Esophagus squamous epithelium (tissue), 5 donors: ENCODE results near the gene ANKRD23. TPM values are rescaled to one million over a fixed set of nuclear protein-coding genes. Genes with fewer than 3 reads are reported as not detected.

Experiments used
- DNase-seq: peaks from one replicate; lab custom pipeline; 2025; lab: John Stamatoyannopoulos, UW
- H3K27ac ChIP-seq, 4 donors: fragments of 200-600 bp; sonication (generic); one replicate each; pipeline ENCODE4 v1.5.1; 2016 to 2019; ENCODE audit warnings: mild to moderate bottlenecking in 1 of 4
- H3K27me3 ChIP-seq, 4 donors: fragments of 200-600 bp; sonication (generic); 1 replicate in 3 of 4; 2 replicates in 1 of 4; pipeline versions ENCODE4 v1.5.1 to v1.6.0; 2017 to 2021; ENCODE audit warnings: antibody characterized with exemption in 1 of 4
- H3K36me3 ChIP-seq, 3 donors: fragments of 200-600 bp; sonication (generic); one replicate each; pipeline ENCODE4 v1.5.1; 2016 to 2019
- H3K4me1 ChIP-seq, 3 donors: fragments of 200-600 bp; sonication (generic); one replicate each; pipeline ENCODE4 v1.5.1; 2017 to 2019
- H3K4me3 ChIP-seq, 4 donors: fragments of 200-600 bp; sonication (generic); 1 replicate in 3 of 4; 2 replicates in 1 of 4; pipeline ENCODE4 v1.5.1; 2016 to 2019; ENCODE audit warnings: mild to moderate bottlenecking in 2 of 4, moderate library complexity in 1 of 4
- H3K9me3 ChIP-seq, 3 donors: fragments of 200-600 bp; sonication (generic); one replicate each; pipeline ENCODE4 v1.5.1; 2016 to 2019
- POLR2A ChIP-seq, 4 donors: fragments of 450-650 bp; IDR thresholded peaks; one replicate each; pipeline ENCODE4 v1.6.1; 2017; ENCODE audit warnings: antibody characterized with exemption in 4 of 4, mild to moderate bottlenecking in 4 of 4, moderate library complexity in 3 of 4
- WGBS, 2 donors: methylation state at CpG; one replicate each; pipeline ENCODE4 v1.1.5; 2018; 5-methylcytosine and 5-hydroxymethylcytosine counted together
- intact Hi-C: fragments of 100-400 bp; cut with DNase I; formaldehyde crosslinking; loops from one replicate; pipeline ENCODE4 v1.15.0; 2022
- total RNA-seq, 4 donors: library from RNA; depleted of rRNA; stranded (reverse); fragments of >200 nt; gene quantifications; one replicate each; pipeline ENCODE4 v1.1.0, GENCODE V29; 2016
- TF ChIP-seq, protein P1 (sequence below), 6 experiments: fragments of 450-650 bp in 4 of 6; fragments of 200-600 bp in 2 of 6; sonication (generic) in 2 of 6; IDR thresholded peaks; one replicate each; pipeline ENCODE4 v1.5.1; 2016 to 2019; ENCODE audit warnings: antibody characterized with exemption in 6 of 6, mild to moderate bottlenecking in 4 of 6, moderate library complexity in 4 of 6
- donor health status: DM: yes; HTN: yes; CAD: no.

The ANKRD23 gene
- total RNA-seq, 4 donors from 2014 or later, result 1.00 to 3.4 (median 2.1) TPM

- Histone ChIP-seq H3K9me3 (no peaks in the 10 kb centered on the region), H3K27ac (no peak overlapping the region), H3K36me3 (peaks cover 27 to 98% (median 29%) of the 10 kb centered on the region in 3 donors), H3K4me1 (peaks cover 0 to 16% (median 0%) of the 10 kb centered on the region in 3 donors), H3K4me3 (no peak overlapping the region), H3K27me3 (no peaks in the 10 kb centered on the region)
- WGBS, 2 donors, result 65 to 83% methylated on average over 1 to 5 of the region's 5 CpGs
- no peak for DNase-seq
- no peak for TF ChIP-seq POLR2A (IDR thresholded peaks at IDR 0.05)
- TF ChIP-seq, protein P1, sequence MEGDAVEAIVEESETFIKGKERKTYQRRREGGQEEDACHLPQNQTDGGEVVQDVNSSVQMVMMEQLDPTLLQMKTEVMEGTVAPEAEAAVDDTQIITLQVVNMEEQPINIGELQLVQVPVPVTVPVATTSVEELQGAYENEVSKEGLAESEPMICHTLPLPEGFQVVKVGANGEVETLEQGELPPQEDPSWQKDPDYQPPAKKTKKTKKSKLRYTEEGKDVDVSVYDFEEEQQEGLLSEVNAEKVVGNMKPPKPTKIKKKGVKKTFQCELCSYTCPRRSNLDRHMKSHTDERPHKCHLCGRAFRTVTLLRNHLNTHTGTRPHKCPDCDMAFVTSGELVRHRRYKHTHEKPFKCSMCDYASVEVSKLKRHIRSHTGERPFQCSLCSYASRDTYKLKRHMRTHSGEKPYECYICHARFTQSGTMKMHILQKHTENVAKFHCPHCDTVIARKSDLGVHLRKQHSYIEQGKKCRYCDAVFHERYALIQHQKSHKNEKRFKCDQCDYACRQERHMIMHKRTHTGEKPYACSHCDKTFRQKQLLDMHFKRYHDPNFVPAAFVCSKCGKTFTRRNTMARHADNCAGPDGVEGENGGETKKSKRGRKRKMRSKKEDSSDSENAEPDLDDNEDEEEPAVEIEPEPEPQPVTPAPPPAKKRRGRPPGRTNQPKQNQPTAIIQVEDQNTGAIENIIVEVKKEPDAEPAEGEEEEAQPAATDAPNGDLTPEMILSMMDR (IDR thresholded peaks at IDR 0.05), result no peak
- intact Hi-C loops, result no loop called here
Observed at GRCh38 chr2:96830044-96830562, 13.7 kb downstream of the ANKRD23 start.

- intact Hi-C loops, result no loop called here
- Histone ChIP-seq H3K27ac (no peak overlapping the region), H3K4me1 (peaks cover 0 to 20% (median 0%) of the 10 kb centered on the region in 3 donors), H3K9me3 (no peaks in the 10 kb centered on the region), H3K4me3 (no peak overlapping the region), H3K27me3 (no peaks in the 10 kb centered on the region), H3K36me3 (peaks cover 28 to 95% (median 29%) of the 10 kb centered on the region in 3 donors)
- DNase-seq, result no peak
- TF ChIP-seq, protein P1 (IDR thresholded peaks at IDR 0.05), result no peak
- TF ChIP-seq POLR2A (IDR thresholded peaks at IDR 0.05), result no peak
- WGBS, 2 donors, result 91 to 92% methylated on average over 13 of the region's 13 CpGs
Observed at GRCh38 chr2:96828874-96829273, 14.9 kb downstream of the ANKRD23 start.

- Histone ChIP-seq H3K4me1 (peaks cover 0 to 21% (median 0%) of the 10 kb centered on the region in 3 donors), H3K27ac (no peak overlapping the region), H3K9me3 (no peaks in the 10 kb centered on the region), H3K4me3 (no peak overlapping the region), H3K27me3 (no peaks in the 10 kb centered on the region), H3K36me3 (peaks cover 28 to 94% (median 29%) of the 10 kb centered on the region in 3 donors)
- TF ChIP-seq, protein P1 (IDR thresholded peaks at IDR 0.05), result no peak
- TF ChIP-seq POLR2A (IDR thresholded peaks at IDR 0.05), result no peak
- DNase-seq, result no peak
- intact Hi-C loops, result no loop called here
- 86 to 92% methylated on average over 2 to 12 of the region's 14 CpGs for WGBS, 2 donors
Observed at GRCh38 chr2:96828436-96828835, 15.4 kb downstream of the ANKRD23 start.

DNA sequence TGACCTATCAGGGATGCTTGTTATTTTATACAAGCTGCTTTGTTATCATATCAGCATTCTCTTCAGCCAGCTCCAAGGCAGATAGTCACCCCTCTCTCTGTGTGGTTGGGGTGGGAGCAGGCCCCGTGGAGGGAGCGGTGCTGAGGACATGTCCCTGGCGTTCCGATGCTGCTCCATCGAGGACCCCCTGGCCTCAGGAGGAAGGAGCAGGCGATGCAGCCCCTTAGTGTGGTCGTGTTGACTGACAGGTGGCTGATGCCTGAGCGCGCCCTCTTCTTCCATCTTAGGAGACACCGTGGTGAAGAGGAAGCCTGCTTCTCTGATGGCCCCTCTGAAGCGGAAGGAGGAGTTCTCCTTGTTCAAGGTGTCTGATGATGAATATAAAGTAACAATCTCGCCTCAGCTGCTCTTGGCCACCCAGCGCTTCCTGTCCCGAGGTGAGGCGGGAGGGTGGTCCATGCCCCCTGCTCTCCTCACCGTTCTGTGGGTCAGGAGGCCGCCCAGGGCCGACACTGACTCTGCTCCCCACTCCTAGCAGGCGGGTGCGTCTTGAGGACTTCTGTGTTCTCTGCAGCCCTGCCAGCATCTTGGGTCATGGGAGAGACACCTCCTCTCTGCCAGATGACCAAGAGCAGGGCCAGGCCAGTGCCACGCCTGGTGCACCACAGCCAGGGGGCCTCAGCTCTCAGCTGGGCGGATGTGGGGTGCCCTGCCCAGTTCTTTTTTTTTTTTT is 17.1 kb downstream of the ANKRD23 start:
- DNase-seq, result no peak
- Histone ChIP-seq H3K36me3 (peaks cover 28 to 93% (median 29%) of the 10 kb centered on the region in 3 donors), H3K27me3 (no peaks in the 10 kb centered on the region), H3K9me3 (no peaks in the 10 kb centered on the region), H3K27ac (no peak overlapping the region), H3K4me3 (no peak overlapping the region), H3K4me1 (peaks cover 0 to 17% (median 0%) of the 10 kb centered on the region in 3 donors)
- 92 to 96% methylated on average over 9 to 15 of the region's 22 CpGs for WGBS, 2 donors
- intact Hi-C loops, result no loop called here
- TF ChIP-seq, protein P1 (IDR thresholded peaks at IDR 0.05), result no peak
- TF ChIP-seq POLR2A (IDR thresholded peaks at IDR 0.05), result no peak

DNA sequence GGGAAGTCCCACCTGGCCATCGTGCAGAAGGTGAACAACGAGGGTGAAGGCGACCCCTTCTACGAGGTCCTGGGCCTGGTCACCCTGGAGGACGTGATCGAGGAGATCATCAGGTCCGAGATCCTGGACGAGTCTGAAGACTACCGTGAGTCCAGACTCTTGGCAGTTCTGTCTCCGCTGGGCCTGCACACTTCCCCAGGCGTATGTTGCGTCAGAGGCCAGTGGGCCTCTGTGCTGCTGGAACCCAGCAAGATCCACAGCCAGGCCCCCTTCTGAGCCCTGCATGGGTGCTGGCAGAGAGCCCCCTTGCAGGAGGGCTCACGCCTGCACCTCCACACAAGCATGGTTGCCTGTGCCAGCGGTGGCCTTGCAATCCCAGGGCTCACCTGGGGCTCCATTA is 18.8 kb downstream of the ANKRD23 start:
- no peaks in the 10 kb centered on the region for H3K27me3 ChIP-seq
- intact Hi-C loops, result no loop called here
- H3K36me3 ChIP-seq, result peaks cover 26 to 77% (median 32%) of the 10 kb centered on the region in 3 donors
- TF ChIP-seq, protein P1 (IDR thresholded peaks at IDR 0.05), result no peak
- no peak for TF ChIP-seq POLR2A (IDR thresholded peaks at IDR 0.05)
- H3K4me3 ChIP-seq, result no peak overlapping the region
- no peaks in the 10 kb centered on the region for H3K9me3 ChIP-seq
- WGBS, 2 donors, result 83 to 90% methylated on average over 2 to 11 of the region's 14 CpGs
- peaks cover 0 to 32% (median 3%) of the 10 kb centered on the region in 3 donors for H3K4me1 ChIP-seq
- no peak overlapping the region for H3K27ac ChIP-seq
- DNase-seq, result no peak
